IPS DF 19.7 (cell line): Measurements from ENCODE around the gene ALKAL2.

Experiments
- DNase-seq: peaks from one replicate; pipeline ENCODE4 v3.0.0-alpha.2; 2013; ENCODE audit warnings: low read depth, low spot score

The ALKAL2 gene

DNA sequence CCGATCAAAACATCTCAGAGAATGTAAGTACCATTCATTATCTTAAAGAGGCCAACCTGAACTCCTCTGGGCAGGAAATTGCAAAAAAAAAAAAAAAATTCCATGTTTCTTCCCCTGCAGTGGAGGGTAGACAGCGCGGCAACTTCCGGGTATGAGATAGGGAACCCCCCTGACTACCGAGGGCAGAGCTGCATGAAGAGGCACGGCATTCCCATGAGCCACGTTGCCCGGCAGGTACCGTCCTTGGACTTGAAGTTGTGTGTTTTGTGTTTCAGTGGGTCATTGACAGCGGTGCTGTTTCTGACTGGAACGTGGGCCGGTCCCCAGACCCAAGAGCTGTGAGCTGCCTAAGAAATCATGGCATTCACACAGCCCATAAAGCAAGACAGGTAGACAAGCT is 16.0 kb downstream of the ALKAL2 start:
- no peak for DNase-seq

DNA sequence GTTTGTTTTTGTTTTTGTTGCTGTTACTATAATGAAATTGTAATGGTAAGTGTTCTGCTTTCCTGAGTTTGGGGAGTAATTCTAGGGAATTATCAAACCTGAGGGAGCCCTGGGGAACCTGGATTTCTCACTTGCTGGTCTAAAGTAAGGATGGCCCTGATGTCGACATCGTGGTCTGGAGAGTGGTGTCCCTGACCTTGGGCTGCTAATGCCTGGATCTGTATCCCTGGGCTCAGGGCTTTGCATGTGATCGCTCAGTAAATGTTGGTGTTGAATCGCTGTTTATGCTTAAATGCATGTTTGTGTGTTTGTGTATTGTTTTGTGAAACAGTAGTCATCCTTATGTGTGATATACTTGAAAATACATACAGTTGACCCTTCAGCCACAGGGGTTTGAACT is 17.0 kb downstream of the ALKAL2 start:
- DNase-seq = no peak

DNA sequence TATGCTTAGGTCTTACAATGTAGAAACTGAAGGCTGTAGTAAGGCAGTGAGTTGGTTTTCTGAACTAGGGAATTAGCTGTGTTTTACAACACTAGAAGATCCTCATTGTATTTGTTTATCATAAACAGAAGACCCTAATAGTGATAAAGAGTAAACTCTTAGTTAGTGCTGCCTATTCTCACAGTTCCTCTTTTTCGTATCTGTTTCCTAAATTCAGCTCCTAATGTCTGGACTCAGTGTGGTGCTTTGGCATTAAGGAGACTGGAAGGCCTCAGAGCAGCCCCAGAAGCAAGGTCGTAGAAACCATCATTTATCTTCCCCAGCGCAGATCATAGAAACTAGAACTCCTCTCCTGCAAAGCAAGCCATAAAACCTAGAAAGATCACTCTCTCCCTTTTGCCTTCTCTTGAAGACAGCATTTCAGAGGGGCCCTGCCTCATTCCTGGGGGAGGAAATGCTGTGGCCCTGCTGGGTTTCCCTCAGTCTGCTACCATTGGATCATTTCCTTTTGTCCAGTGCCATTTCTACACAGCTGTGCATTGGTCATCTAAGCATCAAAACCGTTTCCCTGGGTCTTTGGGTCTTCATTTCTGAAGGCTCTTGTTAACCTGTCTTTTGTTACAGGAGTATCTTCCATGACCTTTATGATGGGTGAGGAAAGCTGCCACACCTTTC is 18.4 kb downstream of the ALKAL2 start:
- DNase-seq = no peak

DNA sequence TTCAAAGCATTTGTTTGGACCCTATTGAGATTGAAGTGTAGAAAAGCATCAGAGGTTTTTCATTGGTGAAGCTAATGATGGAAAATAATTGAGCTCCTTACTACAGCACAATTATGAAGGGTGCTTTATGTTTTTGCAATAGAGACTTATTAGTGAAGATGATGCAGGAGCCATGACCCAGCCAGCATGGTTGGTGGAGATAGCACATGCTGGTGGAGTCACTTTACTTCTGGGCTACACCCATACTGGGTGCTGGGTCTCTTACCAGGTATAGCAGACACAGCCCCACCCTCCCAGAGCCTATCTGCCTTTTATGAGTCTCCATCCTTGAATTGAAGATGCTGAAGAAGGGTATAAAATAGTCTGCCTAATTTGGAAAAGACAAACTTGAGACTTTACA is 19.6 kb downstream of the ALKAL2 start:
- DNase-seq = no peak

DNA sequence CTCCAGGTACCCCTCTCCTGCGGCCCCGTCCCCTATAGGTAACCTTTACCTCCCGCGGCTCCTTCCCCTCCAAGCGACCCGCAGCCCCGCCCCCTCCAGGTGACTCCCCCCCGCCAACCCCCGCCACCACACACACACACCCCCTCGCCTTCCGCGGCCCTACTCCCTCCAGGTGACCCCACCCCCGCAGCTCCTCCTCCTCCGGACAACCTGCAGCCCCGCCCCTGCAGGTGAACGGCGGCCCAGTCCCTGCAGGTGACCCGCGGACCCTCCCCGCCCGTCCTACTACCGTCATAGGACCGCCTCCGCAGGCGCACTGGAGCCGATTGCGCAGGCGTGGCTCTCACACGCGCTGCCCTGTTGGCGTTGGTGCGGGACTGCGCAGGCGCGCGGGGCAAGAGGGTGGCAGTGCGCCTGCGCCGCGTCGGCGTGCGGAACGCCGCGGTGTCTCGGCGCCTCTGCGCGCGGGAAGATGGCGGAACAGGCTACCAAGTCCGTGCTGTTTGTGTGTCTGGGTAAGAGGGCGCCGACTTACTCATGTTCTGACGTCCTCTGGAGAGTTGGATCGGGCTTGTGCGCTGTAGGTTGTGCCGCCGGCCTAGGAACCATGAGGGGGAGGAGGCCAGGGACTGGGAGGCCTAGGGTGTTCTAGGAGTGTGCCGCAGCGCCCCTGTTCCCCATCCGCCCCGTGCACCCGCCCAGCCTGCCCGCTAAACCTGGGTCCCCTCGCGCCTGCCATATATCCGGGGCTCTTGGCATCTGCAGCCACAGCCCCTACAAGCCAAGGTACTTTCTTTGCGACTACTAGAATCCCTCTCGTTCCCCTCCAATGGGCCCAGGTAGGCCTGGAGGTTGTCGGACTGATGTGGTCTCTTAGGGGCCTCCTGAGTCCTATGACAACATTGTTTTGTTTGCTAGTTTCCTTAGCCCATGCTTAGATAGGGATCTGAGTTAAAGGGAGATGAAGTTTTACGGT is 23.1 kb downstream of the ALKAL2 start, which contains the start of gene ACP1:
ACP1 (plus strand) TSS at position 455 of the 976 bp plus-strand sequence; CDS start at position 473, 18 bp downstream.
- DNase-seq = peak; percentile 85

DNA sequence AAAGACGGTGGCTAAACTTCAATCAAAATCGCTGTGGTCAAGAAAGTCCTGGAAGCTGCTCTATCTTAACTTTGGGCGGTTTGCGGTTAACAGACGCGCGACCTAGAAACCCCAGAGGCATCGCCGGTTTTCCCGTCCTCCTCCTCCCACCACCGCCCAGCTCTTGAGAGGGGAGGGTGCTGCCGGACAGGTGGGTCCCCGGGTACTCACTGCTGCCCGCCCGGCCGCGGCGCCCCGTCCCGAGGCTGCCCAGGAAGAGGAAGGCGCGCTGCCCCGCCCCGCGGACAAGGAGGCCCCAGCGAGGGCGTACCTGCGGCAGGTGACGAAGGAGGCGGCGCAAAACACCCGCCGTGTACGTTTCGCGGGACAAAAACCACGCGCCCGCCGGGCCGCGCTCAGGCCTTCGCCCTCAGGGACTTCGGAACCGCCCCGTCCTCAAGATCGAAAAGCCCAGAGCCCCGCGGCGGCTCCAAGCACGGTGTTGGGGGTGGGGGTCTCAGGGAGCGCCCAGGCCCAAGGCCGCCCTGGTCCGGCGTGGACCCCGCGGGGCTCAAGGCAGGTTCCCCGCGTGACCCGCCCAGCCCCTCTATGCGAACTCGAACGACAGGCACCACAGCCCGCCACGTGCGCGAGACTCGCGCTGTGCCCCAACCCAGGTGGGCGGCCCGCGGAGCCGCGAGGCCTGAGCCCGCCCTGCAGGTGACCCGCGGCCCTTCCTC is 24.0 kb downstream of the ALKAL2 start, which contains the start of gene SH3YL1:
SH3YL1 (minus strand) TSS at position 259 of the 719 bp plus-strand sequence; CDS start at position 211, 48 bp downstream.
- no peak for DNase-seq

DNA sequence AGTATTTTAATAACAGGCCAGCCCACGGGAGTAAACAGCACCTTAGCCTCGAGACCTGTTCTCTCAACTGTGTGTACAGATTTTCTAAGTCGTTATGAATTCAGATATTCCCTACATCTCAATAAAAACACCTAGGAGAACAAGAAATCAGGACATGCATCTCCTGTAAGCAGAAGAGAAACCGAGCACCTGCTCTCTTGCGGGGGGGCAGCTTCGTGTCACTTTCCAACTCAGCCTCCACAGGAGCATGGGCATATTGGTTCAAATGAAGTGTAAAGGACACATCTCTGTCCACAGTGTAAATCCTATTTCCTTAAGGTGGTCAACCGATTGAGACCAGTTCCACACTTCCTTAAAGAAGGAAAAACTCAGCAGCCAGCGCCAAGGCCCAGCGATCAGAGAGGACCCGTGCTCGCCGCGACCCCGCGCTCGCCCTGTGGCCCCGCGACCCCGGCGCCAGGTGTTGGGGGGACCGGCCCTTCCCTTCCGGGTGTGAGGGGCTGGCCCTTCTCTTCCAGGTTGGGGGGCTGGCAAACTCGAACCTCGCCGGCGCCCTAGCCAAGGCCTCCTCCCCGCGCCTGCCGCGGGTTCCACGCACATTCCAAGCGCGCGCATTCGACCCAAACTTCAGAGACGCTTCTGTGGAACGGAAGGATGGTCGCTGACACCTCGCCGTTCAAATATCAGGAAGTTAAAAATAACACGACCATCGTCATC is 24.7 kb downstream of the ALKAL2 start:
- DNase-seq = no peak

DNA sequence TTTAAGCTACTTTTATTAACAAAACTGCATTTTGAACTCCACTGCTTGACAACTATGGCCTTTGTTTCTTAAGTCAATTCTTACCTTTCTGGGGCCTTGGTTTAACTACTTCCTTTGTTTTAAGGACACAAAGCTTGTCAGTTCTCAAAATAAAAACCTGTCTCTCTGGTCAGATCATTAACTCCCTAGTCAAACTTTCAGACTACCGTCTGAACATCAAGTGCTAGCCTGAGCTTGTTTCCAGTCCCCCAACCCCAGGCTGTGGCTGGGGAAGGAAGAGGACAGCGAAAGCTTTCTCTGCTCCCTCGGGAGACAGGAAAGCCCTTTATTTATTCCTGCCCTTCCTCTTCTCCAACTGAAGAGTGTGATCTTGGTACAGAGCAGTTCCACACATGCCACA is 25.8 kb downstream of the ALKAL2 start:
- no peak for DNase-seq

DNA sequence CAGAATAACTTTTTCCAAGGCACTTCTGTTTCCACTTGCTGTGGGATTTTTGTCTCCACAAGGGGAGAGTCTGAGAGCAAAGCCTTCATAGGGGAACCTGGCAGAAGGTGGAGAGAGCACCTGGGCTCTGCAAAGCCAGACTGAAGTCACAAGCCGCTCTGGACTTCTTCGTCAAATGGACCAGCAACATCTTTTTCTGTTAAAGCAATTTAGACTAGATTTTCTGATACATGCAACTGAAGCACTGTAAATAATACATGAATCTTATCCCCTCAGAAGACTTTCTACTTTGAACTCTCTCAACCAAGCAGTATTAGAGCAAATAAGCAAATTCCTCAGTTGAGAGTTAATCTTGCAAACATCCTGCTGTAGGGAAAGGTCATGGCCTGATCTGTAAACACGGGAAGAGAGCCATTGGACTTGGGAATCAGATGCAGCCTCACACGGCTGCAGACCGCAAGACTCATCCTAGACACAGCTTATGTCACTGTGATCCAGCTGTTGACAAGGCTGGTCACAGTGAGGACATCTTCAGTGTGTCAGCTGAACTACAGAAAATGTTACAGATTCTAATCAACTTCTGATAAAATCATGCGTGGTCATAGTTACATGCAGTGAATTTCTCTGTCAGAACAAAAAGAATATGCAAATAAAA is 27.3 kb downstream of the ALKAL2 start:
- no peak for DNase-seq

DNA sequence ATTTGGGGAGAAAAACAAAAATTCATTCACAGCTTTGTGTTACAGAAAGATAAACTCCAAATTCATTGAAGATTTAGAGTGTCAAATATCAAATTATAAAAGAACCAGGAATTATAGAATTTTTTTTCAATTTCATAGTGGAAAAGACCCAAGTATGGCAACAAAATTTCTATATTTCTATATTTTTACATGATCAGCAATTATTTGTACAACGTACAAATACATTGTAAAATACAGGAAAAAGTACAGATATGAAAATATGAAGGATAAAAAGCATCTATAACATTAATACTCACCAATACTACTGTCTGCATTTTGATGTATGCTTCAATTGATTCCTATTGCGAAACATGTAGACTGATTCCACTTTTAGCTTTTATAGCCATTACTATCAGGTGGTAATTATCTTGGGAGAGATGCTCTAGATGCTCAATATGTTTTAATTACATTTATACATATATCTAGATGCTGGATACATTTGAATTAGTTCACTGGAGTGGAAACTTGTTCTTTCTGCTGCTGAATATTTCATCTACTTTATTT is 28.0 kb downstream of the ALKAL2 start:
- no peak for DNase-seq

DNA sequence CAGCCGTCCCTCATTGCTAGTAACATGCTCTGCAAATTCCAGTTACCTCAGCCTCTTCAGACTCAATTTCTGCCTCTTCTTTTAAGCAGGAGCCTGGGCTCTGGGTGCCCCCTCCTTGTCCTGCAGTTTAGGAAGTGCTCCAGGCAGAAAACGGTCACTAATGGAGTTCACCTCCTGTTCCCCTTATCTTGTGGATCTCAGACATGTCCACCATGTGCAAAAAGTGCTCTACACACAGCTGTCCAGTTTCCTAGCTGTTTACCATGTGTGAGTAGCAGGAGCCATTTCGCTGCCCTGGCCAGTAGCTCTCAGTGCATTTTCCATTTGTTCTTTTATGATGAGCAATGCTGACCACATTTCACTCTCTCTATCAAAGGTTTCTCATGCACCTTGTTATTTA is 29.0 kb downstream of the ALKAL2 start:
- DNase-seq = no peak

DNA sequence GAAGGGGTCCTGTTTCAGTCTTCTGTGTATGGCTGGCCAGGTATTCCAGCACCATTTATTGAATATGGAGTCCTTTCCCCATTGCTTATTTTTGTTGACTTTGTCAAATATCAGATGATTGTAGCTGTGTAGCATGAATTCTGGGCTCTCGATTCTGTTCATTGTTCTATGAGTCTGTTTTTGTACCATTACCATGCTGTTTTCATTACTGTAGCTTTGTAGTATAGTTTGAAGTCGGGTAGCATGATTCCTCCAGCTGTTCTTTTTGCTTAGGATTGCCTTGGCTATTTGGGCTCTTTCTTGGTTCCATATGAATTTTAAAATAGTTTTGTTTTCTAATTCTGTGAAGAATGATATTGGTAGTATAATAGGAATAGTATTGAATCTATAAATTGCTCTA is 30.0 kb downstream of the ALKAL2 start:
- no peak for DNase-seq

DNA sequence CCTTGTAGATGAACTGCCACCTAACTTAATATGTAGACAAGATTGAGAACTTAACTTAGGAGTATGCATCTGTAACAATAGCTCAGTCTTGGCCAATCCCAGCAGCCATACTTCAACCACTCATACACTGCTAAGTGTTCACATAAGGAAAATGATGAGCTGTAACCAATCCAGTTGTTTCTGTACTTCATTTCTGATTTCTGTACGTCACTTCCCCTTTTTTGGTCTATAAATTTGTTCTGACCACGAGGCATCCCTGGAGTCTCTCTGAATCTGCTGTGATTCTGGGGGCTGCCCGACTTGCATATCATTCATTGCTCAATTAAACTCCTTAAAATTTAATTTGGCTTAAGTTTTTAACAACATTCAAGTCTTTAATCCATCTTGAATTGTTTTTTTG is 30.5 kb downstream of the ALKAL2 start:
- no peak for DNase-seq

DNA sequence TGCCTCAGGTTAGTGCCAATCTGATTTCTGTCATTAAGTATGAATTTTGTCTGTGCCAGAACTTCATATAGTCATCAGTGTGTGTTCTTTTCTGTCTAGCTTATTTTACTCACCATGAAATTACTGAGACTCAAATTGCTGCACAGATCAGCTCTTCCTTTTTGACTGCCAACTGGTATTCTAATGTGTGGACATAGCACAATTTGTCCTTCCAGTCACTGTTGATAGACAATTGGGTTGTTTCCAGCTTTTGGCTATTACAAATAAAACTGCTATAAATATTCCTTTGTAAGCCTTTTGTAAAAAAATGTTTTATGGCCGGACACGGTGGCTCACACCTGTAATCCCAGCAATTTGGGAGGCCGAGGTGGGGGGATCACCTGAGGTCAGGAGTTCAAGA is 31.8 kb downstream of the ALKAL2 start:
- DNase-seq = no peak

DNA sequence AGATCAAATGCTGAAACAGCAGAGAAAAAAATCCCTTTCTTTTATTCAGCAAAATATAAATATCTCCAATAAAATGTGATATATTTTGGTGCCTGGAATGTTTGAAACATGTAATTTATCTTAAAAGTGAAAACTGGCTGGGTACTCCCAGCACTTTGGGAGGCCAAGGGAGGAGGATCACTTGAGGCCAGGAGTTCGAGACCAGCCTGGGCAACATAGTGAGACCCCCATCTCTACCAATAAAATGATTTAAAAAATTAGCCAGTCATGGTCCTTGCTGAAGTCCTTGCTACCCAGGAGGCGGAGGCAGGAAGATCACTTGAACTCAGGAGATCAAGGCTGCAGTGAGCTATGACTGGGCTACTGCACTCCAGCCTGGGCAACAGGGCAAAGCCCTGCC is 32.7 kb downstream of the ALKAL2 start:
- DNase-seq = no peak

DNA sequence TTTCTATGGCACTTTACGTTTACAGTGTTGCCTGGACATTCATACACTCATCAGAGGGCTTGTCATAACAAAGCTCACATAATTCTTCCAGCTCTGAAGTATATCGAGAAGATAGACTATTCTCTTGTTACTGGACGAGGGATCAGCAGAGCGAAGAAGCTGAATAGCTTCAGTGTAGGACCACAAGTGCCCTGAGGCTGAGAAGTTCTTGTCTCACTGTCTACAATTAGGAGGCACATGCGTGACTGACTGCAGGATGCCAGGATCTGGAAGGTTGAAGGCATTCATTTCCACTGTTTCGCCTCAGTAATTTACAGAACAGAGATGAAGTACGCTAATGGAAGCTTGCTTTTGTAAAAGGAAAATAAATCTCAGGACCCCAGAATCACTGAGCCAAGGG is 33.6 kb downstream of the ALKAL2 start:
- no peak for DNase-seq

DNA sequence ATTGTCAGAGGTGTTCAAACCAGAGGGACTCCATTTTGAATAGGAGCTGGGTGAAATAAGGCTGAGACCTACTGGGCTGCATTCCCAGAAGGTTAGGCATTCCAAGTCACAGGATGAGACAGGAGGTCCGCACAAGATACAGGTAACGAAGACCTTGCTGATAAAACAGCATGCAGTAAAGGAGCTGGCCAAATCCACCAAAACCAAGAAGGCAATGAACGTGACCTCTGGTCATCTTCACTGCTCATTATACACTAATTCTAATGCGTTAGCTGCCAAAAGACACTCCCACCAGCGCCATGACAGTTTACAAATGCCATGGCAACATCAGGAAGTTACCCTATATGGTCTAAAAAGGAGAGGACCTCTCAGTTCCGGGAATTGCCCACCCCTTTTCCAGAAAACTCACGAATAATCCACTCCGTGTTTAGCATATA is 34.7 kb downstream of the ALKAL2 start:
- DNase-seq = no peak

DNA sequence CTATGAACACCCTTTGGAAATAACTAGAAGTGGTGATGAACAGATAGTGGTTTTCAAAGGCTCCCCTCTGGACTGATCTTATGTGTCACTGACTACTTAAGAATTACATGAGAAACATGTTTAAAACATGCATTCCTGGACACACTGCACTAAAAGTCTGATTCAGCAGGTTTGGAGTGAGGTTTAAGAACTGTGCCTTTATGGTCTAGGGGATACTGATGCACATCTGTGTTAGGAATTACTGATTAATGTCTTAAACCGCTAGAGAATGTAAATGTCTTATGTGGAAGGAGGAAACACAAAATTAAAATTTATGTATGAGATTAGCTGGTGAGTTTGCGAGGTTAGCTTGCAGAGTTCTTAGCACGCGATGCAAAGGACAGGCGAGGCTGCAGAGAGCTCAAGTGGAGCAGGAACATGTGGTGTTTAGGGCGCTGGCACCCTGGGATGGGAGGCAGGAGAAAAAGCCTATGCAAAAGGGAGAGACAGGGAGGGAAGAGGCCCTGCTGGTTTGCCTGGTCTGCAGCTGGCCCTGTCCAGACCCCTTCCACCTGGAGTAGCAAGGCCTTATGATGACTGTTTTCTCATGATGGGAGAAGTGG is 35.8 kb downstream of the ALKAL2 start:
- DNase-seq = no peak

DNA sequence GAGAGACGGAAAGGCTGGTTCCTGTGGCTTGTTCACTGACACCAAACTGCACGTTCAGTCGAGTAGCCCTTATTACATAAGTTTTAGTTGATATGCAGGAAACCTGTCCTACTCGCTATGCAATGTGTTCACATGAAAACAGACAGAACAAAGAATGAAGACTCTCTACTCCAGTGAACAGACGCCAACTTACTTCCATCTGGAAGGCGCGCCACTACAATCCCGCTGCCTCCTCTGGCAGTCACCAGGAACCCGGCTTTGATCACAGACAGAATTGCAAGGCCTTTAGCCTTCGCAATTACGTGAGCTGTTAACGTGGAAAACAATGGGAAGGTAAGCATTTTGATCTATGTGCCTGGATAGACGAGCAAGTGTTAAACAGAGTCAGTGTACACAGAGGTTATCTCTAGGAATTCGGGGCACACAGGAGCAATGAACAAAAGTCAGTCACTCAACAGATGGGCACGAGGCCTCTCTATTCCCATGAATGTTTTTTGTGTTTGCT is 38.3 kb downstream of the ALKAL2 start:
- no peak for DNase-seq

DNA sequence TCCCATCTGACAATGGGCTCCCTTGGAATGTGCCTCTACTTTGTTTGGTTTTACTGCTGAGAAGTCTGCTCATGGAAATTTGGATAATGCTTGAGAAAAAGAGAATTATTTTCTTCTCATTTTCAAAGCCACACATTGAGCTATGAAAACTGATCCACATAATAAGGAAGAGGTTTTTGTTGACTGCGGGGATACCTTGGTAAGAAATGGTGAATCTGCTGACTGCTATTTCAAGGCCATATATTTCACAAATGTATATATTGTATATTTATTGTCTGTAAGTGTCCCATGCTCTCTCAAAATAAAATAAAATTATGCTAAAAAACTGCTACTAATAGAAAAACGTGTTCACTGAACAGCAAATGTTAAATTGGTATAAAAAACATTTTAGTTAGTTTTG is 39.2 kb downstream of the ALKAL2 start:
- DNase-seq = no peak
